Measurements from ENCODE around the gene ZNF436. TPM values are rescaled to one million over a fixed set of nuclear protein-coding genes. Genes with fewer than 3 reads are reported as not detected.

Gene ZNF436
- total and polyA plus RNA-seq, 2 of the 13 experiments (the other 11 are each of a cell fraction or from before 2014, with no cell fraction given): 4.3 to 9.9 TPM

- TF ChIP-seq, protein P1, sequence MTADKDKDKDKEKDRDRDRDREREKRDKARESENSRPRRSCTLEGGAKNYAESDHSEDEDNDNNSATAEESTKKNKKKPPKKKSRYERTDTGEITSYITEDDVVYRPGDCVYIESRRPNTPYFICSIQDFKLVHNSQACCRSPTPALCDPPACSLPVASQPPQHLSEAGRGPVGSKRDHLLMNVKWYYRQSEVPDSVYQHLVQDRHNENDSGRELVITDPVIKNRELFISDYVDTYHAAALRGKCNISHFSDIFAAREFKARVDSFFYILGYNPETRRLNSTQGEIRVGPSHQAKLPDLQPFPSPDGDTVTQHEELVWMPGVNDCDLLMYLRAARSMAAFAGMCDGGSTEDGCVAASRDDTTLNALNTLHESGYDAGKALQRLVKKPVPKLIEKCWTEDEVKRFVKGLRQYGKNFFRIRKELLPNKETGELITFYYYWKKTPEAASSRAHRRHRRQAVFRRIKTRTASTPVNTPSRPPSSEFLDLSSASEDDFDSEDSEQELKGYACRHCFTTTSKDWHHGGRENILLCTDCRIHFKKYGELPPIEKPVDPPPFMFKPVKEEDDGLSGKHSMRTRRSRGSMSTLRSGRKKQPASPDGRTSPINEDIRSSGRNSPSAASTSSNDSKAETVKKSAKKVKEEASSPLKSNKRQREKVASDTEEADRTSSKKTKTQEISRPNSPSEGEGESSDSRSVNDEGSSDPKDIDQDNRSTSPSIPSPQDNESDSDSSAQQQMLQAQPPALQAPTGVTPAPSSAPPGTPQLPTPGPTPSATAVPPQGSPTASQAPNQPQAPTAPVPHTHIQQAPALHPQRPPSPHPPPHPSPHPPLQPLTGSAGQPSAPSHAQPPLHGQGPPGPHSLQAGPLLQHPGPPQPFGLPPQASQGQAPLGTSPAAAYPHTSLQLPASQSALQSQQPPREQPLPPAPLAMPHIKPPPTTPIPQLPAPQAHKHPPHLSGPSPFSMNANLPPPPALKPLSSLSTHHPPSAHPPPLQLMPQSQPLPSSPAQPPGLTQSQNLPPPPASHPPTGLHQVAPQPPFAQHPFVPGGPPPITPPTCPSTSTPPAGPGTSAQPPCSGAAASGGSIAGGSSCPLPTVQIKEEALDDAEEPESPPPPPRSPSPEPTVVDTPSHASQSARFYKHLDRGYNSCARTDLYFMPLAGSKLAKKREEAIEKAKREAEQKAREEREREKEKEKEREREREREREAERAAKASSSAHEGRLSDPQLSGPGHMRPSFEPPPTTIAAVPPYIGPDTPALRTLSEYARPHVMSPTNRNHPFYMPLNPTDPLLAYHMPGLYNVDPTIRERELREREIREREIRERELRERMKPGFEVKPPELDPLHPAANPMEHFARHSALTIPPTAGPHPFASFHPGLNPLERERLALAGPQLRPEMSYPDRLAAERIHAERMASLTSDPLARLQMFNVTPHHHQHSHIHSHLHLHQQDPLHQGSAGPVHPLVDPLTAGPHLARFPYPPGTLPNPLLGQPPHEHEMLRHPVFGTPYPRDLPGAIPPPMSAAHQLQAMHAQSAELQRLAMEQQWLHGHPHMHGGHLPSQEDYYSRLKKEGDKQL (CRISPR knock-in tag; IDR thresholded peaks at IDR 0.05; ENCODE audit: low read depth): no peak
- peak; percentile 27; the same call in 1 of the 2 replicates for TF ChIP-seq JUN (CRISPR knock-in tag; IDR thresholded peaks at IDR 0.05)
- TF ChIP-seq, protein P2, sequence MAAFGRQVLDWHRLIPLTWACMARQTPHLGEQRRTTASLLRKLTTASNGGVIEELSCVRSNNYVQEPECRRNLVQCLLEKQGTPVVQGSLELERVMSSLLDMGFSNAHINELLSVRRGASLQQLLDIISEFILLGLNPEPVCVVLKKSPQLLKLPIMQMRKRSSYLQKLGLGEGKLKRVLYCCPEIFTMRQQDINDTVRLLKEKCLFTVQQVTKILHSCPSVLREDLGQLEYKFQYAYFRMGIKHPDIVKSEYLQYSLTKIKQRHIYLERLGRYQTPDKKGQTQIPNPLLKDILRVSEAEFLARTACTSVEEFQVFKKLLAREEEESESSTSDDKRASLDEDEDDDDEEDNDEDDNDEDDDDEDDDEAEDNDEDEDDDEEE (CRISPR knock-in tag; IDR thresholded peaks at IDR 0.05): no peak
- peak; percentile 79 for TF ChIP-seq AGO2 (optimal IDR thresholded peaks at IDR 0.05; ENCODE audit: low read depth, low read length)
- no peak for TF ChIP-seq IKZF1 (IDR thresholded peaks at IDR 0.05)
- TF ChIP-seq POLR2A (IDR thresholded peaks at IDR 0.05; ENCODE audit: insufficient read depth in 1 of 2, low read depth in 2 of 2, low read length in 2 of 2): peak; percentile 65 to 88; a peak in 3 of 4 replicates
- no peak for TF ChIP-seq ZNF446 (CRISPR knock-in tag; IDR thresholded peaks at IDR 0.05)
- TF ChIP-seq ZFP41 (CRISPR knock-in tag; IDR thresholded peaks at IDR 0.05; ENCODE audit: borderline replicate concordance): peak; percentile 50; the same call in 1 of the 2 replicates
- peak; percentile 21 for TF ChIP-seq DBP (CRISPR knock-in tag; IDR thresholded peaks at IDR 0.05; ENCODE audit: not compliant biosample characterization)
- TF ChIP-seq ZNF280D (CRISPR knock-in tag; IDR thresholded peaks at IDR 0.05): no peak
- TF ChIP-seq PAWR (CRISPR knock-in tag; IDR thresholded peaks at IDR 0.05; ENCODE audit: borderline replicate concordance): 0 out of 2 replicates have a peak, but pooled peaks have one; percentile 91
- TF ChIP-seq, protein P3, sequence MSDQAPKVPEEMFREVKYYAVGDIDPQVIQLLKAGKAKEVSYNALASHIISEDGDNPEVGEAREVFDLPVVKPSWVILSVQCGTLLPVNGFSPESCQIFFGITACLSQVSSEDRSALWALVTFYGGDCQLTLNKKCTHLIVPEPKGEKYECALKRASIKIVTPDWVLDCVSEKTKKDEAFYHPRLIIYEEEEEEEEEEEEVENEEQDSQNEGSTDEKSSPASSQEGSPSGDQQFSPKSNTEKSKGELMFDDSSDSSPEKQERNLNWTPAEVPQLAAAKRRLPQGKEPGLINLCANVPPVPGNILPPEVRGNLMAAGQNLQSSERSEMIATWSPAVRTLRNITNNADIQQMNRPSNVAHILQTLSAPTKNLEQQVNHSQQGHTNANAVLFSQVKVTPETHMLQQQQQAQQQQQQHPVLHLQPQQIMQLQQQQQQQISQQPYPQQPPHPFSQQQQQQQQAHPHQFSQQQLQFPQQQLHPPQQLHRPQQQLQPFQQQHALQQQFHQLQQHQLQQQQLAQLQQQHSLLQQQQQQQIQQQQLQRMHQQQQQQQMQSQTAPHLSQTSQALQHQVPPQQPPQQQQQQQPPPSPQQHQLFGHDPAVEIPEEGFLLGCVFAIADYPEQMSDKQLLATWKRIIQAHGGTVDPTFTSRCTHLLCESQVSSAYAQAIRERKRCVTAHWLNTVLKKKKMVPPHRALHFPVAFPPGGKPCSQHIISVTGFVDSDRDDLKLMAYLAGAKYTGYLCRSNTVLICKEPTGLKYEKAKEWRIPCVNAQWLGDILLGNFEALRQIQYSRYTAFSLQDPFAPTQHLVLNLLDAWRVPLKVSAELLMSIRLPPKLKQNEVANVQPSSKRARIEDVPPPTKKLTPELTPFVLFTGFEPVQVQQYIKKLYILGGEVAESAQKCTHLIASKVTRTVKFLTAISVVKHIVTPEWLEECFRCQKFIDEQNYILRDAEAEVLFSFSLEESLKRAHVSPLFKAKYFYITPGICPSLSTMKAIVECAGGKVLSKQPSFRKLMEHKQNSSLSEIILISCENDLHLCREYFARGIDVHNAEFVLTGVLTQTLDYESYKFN (CRISPR knock-in tag; conservative IDR thresholded peaks at IDR 0.05): peak; percentile 46
- peak; percentile 55 for TF ChIP-seq ZBTB38 (CRISPR knock-in tag; IDR thresholded peaks at IDR 0.05)
- TF ChIP-seq ZNF557 (CRISPR knock-in tag; IDR thresholded peaks at IDR 0.05): 0 out of 2 replicates have a peak, but pooled peaks have one; percentile 17
Measured at GRCh38 chr1:23368562-23369334, 888 bp downstream of the ZNF436 start (continued).

All from HepG2 (cell line).